ENCODE results near the gene CDPF1.

DNA sequence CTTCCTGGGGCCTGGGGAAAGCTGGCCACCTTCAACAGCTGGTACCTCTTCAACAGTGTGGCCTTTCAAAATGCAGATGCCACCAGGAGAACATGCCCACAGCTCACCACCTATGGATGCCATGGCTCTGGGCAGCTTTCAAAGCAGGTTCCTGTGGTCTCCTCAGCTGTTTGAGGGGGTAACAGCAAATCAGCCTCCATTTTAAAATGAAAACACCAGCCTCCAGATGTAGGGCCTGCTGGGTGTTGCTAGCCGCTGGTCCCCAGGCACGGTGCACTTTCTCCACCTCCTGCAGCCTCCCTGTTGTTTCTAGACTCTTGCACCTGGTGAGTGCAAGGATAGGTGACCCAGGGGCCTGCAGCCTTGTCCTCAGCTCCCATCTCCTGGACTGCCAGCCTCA is 10.0 kb downstream of the CDPF1 start:
- TF ChIP-seq MAFK (IDR thresholded peaks at IDR 0.05; ENCODE audit: partially characterized antibody) (no peak), EP300 (IDR thresholded peaks at IDR 0.05) (no peak), POLR2A (IDR thresholded peaks at IDR 0.05; ENCODE audit: low read length) (no peak), PHF8 (IDR thresholded peaks at IDR 0.05; ENCODE audit: borderline replicate concordance, low read depth) (no peak), HDAC2 (IDR thresholded peaks at IDR 0.05) (no peak), HEYL (CRISPR knock-in tag; IDR thresholded peaks at IDR 0.05) (no peak), KDM5A (IDR thresholded peaks at IDR 0.05) (no peak), RFX5 (IDR thresholded peaks at IDR 0.05) (no peak), HOXA7 (CRISPR knock-in tag; IDR thresholded peaks at IDR 0.05) (no peak), CHD4 (IDR thresholded peaks at IDR 0.05; ENCODE audit: borderline replicate concordance) (no peak)
- TF ChIP-seq, protein P1, sequence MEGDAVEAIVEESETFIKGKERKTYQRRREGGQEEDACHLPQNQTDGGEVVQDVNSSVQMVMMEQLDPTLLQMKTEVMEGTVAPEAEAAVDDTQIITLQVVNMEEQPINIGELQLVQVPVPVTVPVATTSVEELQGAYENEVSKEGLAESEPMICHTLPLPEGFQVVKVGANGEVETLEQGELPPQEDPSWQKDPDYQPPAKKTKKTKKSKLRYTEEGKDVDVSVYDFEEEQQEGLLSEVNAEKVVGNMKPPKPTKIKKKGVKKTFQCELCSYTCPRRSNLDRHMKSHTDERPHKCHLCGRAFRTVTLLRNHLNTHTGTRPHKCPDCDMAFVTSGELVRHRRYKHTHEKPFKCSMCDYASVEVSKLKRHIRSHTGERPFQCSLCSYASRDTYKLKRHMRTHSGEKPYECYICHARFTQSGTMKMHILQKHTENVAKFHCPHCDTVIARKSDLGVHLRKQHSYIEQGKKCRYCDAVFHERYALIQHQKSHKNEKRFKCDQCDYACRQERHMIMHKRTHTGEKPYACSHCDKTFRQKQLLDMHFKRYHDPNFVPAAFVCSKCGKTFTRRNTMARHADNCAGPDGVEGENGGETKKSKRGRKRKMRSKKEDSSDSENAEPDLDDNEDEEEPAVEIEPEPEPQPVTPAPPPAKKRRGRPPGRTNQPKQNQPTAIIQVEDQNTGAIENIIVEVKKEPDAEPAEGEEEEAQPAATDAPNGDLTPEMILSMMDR (IDR thresholded peaks at IDR 0.05), result no peak
- TF ChIP-seq, protein P2, sequence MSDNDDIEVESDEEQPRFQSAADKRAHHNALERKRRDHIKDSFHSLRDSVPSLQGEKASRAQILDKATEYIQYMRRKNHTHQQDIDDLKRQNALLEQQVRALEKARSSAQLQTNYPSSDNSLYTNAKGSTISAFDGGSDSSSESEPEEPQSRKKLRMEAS (IDR thresholded peaks at IDR 0.05), result no peak
